Hematopoietic multipotent progenitor cell treated with erythropoietin and hydrocortisone succinate and interleukin-3 and kit ligand, for 17 days (in vitro differentiated cells): ENCODE data around the gene MYL10.

ENCODE experiments used
- DNase-seq: peaks from one replicate; pipeline ENCODE4 v3.0.0-alpha.2; 2015; ENCODE audit warnings: low spot score

The MYL10 gene

GRCh38 chr7:101595766-101596537, 33.1 kb downstream of the MYL10 start:
- DNase-seq, result no peak

- DNase-seq, result no peak
Observed at GRCh38 chr7:101595246-101595645, 33.9 kb downstream of the MYL10 start.

- no peak for DNase-seq
Observed at GRCh38 chr7:101594790-101595189, 34.3 kb downstream of the MYL10 start.

- DNase-seq, result no peak
Observed at GRCh38 chr7:101593556-101593955, 35.5 kb downstream of the MYL10 start.

- DNase-seq, result no peak
Observed at GRCh38 chr7:101591504-101591903, 37.6 kb downstream of the MYL10 start.

GRCh38 chr7:101590663-101591435, 38.2 kb downstream of the MYL10 start:
- DNase-seq, result no peak

GRCh38 chr7:101589976-101590662, 39.0 kb downstream of the MYL10 start:
- no peak for DNase-seq

- no peak for DNase-seq
Observed at GRCh38 chr7:101589052-101589451, 40.0 kb downstream of the MYL10 start.

GRCh38 chr7:101588131-101588935, 40.8 kb downstream of the MYL10 start:
- no peak for DNase-seq

- DNase-seq, result no peak
Observed at GRCh38 chr7:101586906-101587677, 42.0 kb downstream of the MYL10 start.

GRCh38 chr7:101586078-101586905, 42.8 kb downstream of the MYL10 start:
- no peak for DNase-seq

GRCh38 chr7:101582971-101583370, 46.1 kb downstream of the MYL10 start:
- DNase-seq, result no peak

GRCh38 chr7:101581891-101582290, 47.2 kb downstream of the MYL10 start:
- no peak for DNase-seq

- no peak for DNase-seq
Observed at GRCh38 chr7:101580596-101580995, 48.5 kb downstream of the MYL10 start.

- DNase-seq, result no peak
Observed at GRCh38 chr7:101578552-101578951, 50.5 kb downstream of the MYL10 start.

GRCh38 chr7:101576998-101577397, 52.1 kb downstream of the MYL10 start:
- no peak for DNase-seq

GRCh38 chr7:101575721-101576120, 53.4 kb downstream of the MYL10 start:
- DNase-seq, result no peak

- no peak for DNase-seq
Observed at GRCh38 chr7:101575168-101575567, 53.9 kb downstream of the MYL10 start.

GRCh38 chr7:101572156-101572555, 56.9 kb downstream of the MYL10 start:
- no peak for DNase-seq

- DNase-seq, result no peak
Observed at GRCh38 chr7:101567230-101567629, 61.9 kb downstream of the MYL10 start.
